GM18909 (cell line): ENCODE data around the gene RFESD.

Source experiments
- ATAC-seq: cut with Tn5 transposase; IDR thresholded peaks from one replicate; pipeline ENCODE4 v1.9.1; 2021; ENCODE audit warnings: mild to moderate bottlenecking; ENCODE audit not compliant: unreplicated experiment, poor library complexity

RFESD gene

DNA sequence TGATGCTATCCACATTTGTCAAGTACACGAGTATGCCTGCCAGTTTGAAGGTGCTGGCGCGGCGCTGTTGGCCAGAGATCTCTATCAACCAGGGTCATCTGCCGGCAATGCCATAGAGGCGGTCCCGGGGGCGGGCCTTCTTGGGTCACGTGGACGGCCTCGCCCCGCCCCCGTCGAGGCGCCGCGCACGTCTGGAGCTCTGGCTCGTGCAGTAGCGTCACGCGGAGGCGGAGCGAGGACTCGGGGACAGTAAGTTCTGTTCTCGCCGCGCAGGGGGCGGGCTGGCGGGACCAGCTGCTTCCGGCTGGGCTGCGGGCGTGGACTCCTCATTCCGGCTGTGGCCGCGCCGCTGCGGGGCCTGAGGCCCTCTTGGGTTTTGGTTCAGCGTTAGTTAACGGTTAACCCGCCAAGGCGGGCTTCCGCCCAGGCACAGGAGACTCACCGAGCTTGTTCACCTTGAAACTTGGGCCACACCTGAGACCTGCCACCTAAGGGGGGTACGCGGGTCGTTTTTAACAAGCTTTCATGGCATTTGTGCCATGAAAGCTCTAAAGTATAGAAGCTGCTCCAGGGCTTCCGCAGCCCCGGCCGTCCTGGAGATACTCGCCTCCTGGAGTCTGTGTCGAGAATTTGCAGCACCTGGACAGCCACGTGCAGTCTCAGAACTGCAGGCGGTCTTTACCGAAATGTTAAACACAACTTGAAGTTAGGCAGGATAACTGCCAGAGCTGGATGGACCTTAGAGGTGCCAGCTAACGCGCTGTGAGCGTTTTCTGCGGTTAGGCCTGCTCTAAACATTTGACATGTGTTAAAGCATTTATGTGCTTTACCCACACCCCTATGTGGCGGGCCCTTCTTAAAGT, at the start of gene RFESD:
Gene RFESD, plus strand, starts transcription at position 209 of the 863 bp plus-strand sequence. CDS start 5,495 bp downstream, outside the sequence.
- ATAC-seq: peak; percentile 96

DNA sequence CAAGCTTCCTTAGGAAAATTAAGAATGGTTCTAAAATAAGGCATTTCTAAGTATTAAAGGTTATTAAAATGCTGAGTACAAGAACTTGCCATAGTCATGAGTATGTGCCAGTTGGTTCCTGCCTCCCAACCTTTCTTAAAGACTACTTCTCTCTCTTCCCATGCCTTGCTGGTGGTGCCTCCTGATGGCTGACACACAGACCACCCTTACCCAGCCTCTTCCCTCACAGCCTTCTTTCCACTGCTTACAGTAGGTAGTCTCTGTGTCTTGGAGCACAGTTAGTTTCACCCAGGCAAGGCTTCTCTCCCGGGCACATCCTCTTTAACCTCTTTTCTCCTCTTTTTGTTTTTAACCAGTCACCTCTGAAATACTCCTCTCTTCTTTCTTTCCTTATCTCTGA, 47.3 kb upstream of the RFESD start:
- ATAC-seq: no peak

DNA sequence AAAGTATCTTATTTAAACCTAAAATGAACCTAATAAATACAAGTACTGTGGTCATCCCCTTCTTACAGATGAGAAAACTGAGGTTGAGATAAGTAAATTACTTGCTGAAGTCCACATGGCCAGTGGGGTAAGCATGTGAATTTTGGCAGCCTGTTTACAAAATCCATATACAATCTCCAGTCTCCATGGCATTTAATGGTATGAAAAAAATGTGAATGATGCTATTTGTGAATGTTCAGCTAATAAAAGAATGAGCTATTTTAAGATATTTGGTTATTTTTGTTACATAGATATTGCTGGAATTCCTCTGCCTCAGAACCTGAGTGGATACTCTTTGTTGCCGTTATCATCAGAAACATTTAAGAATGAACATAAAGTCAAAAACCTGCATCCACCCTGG, 46.0 kb upstream of the RFESD start:
- no peak for ATAC-seq

DNA sequence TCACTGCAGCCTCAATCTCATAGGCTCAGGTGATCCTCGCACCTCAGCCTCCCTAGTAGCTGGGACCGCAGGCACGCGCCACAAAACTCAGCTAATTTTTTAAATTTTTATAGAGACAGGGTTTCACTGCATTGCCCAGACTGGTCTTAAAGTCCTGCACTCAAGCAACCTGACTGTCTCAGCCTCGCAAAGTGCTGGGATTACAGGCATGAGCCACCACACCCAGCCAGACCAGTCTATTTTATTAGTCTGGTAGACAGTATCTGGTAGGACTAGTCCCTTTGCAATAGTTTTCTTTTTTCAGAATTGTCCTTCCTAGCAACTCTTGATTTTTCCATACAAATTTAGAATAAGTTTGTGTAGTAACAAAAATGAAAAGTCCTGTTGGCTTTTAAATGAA, 40.8 kb upstream of the RFESD start:
- ATAC-seq: no peak

DNA sequence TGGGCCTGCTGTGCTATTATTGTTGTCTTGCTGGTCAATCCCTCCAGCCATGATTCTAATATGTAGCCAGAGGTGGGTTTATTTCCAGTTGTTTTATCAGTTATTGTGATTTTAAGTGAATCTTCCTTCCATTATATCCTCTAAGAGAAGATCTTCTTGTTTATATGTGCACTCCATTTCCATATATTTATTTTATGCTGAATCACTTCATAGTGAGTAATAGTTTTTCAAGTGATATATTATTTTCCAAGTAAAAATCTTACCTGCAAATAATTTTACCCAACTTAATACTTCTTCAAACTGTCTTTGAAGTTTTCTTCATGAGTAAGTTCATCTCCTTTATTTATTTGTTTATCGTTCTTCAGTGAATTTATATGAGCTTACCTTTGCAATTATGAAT, 40.2 kb upstream of the RFESD start:
- no peak for ATAC-seq

DNA sequence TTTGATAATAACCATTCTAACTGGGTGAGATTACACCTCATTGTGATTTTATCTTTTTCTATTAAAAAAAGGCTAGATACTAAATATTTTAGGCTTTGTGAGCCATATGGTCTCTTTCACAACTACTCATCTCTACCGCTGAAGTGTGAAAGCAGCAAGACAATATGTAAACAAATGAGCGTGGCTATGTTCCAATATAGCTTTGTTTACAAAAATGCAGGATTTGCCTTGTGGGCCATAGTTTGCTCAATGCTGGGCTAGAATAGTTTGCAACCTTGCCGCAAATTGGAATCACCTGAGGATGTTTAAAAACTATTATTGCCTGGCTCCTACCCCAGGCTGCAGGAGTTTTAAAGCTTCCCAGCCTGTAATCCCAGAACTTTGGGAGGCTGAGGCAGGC, 36.9 kb upstream of the RFESD start:
- ATAC-seq: no peak

DNA sequence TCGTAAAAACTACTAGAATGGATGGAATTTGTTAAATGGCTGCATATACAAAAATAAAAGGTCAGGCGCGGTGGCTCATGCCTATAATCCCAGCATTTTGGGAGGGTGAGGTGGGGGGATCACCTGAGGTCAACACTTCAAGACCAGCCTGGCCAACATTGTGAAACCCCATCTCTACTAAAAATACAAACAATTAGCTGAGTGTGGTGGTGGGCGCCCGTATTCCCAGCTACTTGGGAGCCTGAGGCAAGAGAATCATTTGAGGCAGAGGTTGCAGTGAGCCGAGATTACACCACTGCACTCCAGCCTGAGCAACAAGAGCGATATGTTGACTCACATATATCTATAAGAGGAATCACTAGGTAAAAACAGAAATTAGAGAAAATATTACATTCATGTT, 36.0 kb upstream of the RFESD start:
- ATAC-seq: no peak

DNA sequence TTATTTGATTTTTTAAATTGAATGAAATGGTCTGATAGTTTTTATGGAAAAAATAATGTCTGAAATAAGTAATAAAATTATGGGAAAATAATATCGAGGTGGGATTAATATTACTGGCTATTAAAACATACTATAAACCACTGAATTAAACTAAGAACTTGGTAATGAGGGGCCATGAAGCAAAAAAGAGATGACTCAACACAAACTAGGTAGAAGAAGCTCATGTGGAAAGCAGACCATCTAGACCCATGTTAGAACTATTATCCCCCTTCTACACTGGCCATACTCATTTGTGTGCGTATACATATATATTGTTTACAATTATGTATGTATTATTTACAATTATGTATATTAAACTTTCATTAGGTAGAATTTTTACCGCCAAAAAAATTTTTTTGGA, 35.2 kb upstream of the RFESD start:
- ATAC-seq: no peak

DNA sequence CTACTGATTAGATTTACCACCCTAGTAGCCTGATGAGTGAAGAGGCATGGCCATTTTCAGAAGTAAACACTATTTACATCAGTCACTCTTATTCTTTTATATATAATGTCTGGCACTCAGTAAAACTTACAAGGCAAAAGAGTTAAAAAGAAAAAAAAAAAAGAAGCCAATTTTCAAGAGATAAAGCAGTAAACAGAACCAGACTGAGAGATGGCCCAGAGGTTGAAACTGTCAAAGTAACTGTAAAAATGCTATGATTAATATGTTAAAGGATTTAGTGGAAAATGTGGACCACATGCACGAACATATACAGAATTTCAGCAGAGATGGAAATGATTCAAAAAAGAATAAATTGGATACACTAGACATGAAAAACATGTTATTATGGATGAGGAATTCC, 33.1 kb upstream of the RFESD start:
- ATAC-seq: no peak

DNA sequence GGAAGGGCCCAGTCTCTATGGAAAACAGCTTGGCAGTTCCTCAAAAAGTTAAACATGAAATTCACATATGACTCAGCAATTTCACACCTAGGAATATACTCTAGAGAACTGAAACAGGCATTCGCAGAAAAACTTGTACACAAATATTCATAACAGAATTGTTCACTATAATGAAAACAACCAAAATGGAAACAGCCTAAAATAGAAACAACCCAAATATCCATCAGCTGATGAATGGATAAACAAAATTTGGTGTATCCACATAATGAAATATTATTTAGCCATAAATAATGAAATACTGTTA, 31.5 kb upstream of the RFESD start:
- ATAC-seq: no peak

DNA sequence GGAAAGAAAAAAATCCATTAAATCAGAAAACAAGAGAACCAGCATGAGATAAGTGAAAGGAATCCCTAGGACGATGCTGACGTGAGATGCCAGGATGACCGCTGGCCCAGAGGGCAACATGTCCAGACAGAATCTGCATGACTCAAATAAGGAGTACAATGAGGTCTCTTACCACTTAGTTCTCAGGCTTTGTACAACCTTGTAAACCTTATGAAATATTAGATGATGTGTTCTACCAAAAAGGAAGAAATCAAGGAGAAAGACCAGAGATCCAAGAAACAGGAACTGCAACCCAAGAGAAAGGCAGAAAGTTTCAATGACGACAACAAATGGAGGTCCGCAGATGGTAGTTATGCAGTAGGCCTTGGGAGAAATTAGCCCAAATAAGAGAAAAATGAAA, 29.5 kb upstream of the RFESD start:
- ATAC-seq: no peak

DNA sequence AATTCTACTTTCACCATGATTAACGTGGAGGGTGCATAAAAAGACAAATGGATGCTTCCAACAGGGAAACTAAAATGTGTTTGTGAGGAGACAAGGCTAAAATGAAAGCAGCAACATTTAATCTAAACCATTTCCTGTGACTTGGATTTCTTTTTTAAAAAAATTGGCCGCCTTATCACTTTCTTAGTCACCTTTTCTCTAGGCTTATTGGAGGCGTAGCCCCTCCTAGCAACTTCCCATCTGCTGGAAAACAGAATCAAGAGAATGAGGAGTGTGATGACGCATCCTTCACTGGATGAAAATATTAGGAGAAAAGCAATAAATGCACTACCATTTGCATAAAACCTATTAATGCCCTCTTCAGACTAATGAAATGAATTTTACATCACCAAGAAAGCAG, 27.5 kb upstream of the RFESD start:
- no peak for ATAC-seq

DNA sequence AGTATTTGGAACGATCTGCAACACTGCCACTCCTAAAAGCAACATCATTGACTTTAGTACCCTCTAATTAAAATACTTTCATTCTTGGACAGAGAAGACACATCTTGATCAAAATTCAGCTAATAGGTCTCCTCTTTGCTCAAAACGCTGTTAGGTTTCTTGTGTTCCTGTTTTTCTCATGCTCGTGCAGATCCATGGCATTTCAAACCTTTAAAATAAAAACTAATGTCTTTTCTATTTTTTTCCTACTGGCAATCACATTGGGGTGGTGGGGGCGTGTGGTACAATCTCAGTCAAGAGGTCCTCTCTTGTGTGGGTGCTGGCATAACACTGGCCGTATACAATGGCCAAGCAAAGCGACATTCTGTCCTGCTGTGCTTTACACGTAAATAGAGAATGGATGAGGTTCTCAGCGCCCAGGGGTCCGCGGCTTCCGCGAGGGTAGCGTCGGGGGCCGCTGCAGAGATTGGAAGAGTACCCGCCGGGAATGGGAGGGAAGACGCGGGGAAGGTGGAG, 27.0 kb upstream of the RFESD start:
- no peak for ATAC-seq

DNA sequence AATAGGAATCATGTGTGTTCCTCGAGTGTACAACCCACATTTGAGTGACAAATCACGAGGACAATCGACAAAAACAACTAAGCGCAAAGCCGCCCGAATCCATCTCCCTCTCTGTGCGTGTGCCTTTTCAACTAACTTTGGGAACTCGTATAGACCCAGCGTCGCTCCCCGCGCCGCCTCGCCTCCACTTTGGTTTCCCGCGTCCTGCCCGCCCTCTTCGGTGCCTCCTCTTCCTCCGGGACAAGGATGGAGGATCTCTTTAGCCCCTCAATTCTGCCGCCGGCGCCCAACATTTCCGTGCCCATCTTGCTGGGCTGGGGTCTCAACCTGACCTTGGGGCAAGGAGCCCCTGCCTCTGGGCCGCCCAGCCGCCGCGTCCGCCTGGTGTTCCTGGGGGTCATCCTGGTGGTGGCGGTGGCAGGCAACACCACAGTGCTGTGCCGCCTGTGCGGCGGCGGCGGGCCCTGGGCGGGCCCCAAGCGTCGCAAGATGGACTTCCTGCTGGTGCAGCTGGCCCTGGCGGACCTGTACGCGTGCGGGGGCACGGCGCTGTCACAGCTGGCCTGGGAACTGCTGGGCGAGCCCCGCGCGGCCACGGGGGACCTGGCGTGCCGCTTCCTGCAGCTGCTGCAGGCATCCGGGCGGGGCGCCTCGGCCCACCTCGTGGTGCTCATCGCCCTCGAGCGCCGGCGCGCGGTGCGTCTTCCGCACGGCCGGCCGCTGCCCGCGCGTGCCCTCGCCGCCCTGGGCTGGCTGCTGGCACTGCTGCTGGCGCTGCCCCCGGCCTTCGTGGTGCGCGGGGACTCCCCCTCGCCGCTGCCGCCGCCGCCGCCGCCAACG, 26.3 kb upstream of the RFESD start, which contains the start of gene GPR150:
Gene GPR150, plus strand, starts transcription at position 58 of the 840 bp plus-strand sequence. Its CDS starts 189 bp downstream, at position 247.
- peak; percentile 70 for ATAC-seq

DNA sequence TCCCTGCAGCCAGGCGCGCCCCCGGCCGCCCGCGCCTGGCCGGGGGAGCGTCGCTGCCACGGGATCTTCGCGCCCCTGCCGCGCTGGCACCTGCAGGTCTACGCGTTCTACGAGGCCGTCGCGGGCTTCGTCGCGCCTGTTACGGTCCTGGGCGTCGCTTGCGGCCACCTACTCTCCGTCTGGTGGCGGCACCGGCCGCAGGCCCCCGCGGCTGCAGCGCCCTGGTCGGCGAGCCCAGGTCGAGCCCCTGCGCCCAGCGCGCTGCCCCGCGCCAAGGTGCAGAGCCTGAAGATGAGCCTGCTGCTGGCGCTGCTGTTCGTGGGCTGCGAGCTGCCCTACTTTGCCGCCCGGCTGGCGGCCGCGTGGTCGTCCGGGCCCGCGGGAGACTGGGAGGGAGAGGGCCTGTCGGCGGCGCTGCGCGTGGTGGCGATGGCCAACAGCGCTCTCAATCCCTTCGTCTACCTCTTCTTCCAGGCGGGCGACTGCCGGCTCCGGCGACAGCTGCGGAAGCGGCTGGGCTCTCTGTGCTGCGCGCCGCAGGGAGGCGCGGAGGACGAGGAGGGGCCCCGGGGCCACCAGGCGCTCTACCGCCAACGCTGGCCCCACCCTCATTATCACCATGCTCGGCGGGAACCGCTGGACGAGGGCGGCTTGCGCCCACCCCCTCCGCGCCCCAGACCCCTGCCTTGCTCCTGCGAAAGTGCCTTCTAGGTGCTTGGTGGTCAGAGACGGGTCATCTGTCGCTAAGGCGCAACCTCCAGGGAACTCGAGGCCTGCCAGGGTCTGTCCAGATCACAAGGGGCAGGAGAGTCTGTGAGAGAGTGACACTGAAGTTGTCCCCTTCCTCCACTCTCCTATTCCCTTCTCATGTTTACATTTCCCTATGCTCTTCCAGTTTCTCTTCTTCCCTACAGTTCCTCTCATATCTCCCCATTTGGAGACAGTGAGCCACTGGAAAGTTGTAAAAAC, 25.4 kb upstream of the RFESD start:
- ATAC-seq: peak; percentile 46

DNA sequence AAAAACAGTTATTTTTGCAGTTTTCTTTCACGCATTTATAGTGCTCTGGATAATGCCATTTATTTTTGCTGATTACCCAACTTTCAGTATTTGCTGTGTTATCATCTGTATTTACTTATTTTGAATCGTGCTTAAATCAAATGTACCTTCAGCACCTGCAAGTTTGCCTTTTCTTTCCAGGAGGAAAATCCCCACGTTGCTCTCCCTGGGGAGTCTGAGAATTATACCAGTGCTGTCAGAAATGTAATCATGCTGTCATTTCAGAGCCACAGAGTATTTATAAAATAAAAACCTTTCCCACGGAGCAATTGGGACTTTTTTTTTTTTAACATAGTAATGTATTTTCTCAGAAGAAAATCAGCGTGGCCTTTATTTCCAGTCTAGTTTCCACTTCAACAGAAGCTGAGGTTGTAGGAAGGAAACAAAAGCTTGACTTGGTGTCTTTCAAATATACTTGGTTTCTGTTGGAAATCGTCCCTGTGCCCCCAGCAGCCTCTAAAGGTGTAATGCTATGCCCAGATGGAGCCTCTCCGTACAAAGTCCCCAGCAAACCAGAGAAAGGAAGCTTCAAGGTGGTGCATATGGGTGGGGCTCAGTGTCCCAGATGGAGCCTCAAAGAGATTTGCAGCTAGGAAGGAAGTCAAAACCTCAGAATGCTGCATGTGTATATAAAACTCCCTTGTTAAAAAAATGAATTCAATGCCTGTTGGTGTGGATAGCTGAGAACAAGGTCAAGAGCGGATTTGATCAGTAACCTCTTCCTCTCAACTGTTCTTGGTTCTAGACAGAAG, 24.5 kb upstream of the RFESD start:
- ATAC-seq: no peak

DNA sequence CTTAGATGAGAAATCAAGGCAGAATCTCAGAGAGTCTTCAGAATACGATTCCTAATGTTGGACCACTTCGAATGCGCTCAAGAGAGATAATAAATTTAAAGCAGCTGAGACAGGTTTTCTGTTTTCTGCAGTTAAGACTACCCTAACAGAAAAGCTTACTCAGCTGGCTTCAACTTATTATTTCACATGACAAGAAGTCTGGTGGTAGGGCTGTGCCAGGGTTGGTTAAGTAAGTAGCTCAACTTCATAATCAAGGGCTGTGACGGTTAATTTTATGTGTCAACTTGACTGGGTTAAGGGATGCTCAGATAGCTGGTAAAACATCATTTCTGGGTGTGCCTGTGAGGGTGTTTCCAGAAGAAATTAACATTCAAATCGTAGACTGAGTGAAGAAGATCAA, 22.9 kb upstream of the RFESD start:
- no peak for ATAC-seq

DNA sequence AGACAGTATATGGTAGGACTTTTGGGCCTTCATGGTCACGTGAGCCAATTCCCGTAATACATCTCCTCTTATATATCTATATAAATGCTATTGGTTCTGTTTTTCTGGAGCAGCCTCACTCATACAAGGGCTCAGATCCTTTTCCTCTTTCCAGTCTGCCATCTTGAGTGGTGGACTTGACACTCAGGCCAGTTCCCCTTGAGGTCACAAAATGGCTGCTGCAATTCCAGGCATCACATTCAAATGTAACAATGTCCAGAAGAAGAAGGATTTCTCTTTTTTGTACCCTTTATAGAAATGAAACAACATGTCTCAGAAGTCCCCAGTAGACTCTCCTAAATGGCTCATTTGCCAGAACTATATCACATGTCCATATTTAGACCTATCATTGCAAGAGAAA, 22.2 kb upstream of the RFESD start:
- no peak for ATAC-seq

DNA sequence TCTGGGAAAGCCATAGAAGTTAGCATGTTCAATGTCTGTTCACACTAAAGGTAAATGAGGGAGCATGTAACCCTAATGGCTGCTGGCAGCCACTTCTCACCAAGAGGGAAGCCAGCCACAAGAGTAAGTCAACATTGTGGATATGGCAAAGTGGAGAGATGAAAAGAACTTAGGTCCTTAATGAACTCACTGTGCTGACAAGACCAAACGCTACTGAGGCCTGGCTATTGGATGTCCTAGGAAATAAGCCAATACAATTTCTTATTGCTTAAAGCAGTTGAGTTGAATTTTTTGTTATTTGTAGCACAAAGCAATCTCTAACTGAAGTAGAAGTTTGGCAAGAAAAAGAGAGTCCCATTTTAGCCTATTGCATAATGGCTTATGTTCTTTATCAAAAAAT, 19.9 kb upstream of the RFESD start:
- no peak for ATAC-seq
